NOMO-1 (cell line): Measurements from ENCODE around the gene ZNF331.

Experiments
- DNase-seq, 2 experiments: peaks; one replicate each; lab custom pipeline; 2025; ENCODE audit not compliant: unreplicated experiment in 2 of 2; lab: John Stamatoyannopoulos, UW

ZNF331 gene

GRCh38 chr19:53555352-53555751 lies 17.4 kb downstream of the ZNF331 start:
- no peak for DNase-seq

GRCh38 chr19:53571339-53571738 lies 33.4 kb downstream of the ZNF331 start:
- no peak for DNase-seq

GRCh38 chr19:53576941-53577653 lies 39.2 kb downstream of the ZNF331 start:
- DNase-seq, result no peak

- DNase-seq, result no peak
These were observed 40.0 kb downstream of the ZNF331 start for GRCh38 chr19:53577968-53578367.

GRCh38 chr19:53579518-53579917 lies 41.6 kb downstream of the ZNF331 start:
- no peak for DNase-seq

GRCh38 chr19:53580871-53581835 lies 43.2 kb downstream of the ZNF331 start:
- DNase-seq, result no peak

GRCh38 chr19:53581871-53582279 lies 43.9 kb downstream of the ZNF331 start:
- no peak for DNase-seq

- no peak for DNase-seq
These were observed 45.2 kb downstream of the ZNF331 start for GRCh38 chr19:53583181-53583580.

GRCh38 chr19:53586277-53586691 lies 48.3 kb downstream of the ZNF331 start:
- DNase-seq, result no peak

- no peak for DNase-seq
These were observed 57.0 kb downstream of the ZNF331 start for GRCh38 chr19:53594811-53595509.

- DNase-seq, result no peak
These were observed 57.5 kb downstream of the ZNF331 start for GRCh38 chr19:53595510-53595867.

GRCh38 chr19:53596056-53596455 lies 58.1 kb downstream of the ZNF331 start:
- no peak for DNase-seq

GRCh38 chr19:53597023-53597422 lies 59.1 kb downstream of the ZNF331 start:
- no peak for DNase-seq

- DNase-seq, result no peak
These were observed 60.4 kb downstream of the ZNF331 start for GRCh38 chr19:53598361-53598760.

- no peak for DNase-seq
These were observed 62.3 kb downstream of the ZNF331 start for GRCh38 chr19:53600217-53600616.

GRCh38 chr19:53606031-53606430 lies 68.1 kb downstream of the ZNF331 start:
- no peak for DNase-seq

GRCh38 chr19:53608381-53608780 lies 70.4 kb downstream of the ZNF331 start:
- DNase-seq, result no peak

- no peak for DNase-seq
These were observed 75.0 kb downstream of the ZNF331 start for GRCh38 chr19:53612762-53613526.

GRCh38 chr19:53621885-53622740 lies 84.2 kb downstream of the ZNF331 start:
- no peak for DNase-seq
